GM18520 (cell line): ENCODE measurements around the gene TRIM8.

ENCODE experiments used
- ATAC-seq: cut with Tn5 transposase; IDR thresholded peaks from one replicate; pipeline ENCODE4 v1.9.1; 2021; ENCODE audit not compliant: unreplicated experiment

TRIM8 gene

DNA sequence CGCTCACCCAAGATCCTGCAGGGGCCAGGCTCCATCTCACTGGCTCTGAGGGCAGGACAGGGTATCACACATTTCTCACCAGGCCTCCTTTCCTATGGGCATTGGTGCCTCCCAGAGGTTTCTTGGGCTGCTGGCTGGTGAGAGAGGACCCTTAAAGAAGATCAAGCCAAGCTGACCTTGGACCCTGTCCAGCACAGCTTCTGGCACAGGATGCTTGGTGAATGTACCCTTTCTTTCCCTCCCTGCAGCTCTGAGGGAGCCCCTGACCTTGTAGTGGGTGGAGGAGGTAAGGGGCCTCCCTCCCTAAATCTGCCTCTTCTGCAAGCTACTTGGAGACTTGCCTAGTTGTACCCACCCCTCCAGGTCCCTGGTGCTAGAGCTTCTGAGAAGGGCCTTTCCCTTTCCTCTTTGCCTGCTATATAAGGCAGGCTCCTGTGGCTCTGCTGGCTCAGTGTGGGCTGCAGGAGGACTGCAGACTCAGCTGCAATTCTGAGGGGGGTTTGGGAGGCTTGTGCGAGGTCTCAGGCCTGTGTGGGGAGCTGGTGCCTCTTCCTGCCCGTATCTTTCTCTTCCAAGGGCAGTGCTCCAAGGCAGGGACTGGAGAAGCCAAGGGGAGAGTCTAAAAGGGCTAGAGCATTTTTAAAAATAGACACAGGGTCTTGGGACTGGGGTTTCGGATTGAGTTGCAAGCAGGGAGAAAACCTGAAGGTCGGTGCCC is 11.7 kb upstream of the TRIM8 start:
- ATAC-seq = no peak

DNA sequence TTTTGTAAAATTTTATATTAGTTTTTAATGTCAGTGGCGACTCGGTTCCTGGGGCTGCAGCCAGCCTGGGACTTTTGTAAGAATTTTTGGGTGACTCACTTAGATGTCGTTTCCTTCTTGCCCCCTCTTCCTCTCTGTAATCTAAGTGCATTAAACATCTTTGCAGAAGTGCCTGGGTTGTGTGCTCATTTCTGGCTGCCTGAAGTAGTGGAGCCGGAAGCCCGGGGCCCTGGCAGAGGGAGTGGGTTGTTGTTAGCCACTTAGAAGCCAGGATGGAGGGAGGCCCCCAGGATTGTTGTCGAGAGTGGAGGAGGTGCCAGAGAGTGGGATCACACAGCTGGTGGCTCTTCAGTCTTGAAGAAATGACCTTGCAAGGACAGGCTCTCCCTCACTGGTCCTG is 11.0 kb upstream of the TRIM8 start:
- ATAC-seq = no peak

DNA sequence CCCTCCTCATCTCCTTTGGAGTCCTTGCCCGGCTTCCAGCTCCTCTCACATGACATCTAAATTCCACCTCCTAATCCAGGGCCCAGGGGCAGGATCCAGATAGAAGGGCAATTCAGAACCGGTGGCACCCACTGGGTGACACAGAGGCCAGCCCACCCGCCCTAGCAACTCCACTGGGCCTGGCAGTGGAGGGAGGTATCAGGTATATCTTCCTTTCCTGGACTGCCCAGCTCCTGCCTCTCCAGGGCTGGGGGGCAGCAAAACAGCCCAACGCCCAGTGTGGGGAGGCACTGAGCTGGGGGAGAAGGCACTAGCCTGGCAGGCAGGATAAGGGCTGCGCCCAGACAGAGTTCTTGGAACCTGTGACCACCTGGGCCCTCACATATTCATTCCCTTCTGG is 10.4 kb upstream of the TRIM8 start:
- no peak for ATAC-seq

DNA sequence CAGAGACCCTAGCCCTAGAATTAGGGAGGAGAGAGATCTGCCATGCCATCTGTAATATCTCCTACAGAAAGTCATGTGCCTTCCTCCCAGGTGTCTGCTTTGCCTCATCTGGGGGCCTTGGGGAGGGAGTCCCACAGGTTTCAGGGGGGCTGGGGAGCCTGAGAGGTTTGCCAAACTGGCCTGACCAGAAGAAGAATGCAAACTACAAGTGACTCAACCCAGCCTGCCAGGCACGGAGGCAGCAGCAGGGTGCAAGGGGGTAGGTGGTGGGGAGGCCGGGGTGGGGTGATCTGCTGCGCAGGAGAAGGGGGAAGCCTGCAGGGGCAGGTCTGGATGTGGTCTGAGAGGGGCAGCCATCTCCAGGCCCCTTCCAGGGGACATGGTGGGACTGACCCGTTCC is 9.6 kb upstream of the TRIM8 start:
- no peak for ATAC-seq

DNA sequence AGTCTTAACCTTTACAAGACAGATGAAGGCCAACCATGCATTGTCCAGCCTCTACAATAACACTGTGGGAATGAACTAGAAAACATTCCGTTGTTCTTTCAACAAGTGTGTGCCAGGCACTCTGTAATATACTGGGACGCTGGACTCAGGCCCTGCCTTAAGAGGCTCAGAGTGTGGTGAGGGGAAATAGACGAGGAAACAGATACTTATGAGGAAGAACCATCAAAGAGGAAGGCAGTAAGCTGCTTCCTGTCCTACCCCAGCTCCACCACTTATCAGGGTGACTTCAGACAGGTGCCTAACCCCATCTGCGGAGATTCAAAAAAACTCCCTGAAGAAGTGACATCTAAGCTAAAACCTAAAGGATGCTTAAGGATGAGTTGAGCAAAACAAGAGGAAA is 8.9 kb upstream of the TRIM8 start:
- ATAC-seq = no peak

DNA sequence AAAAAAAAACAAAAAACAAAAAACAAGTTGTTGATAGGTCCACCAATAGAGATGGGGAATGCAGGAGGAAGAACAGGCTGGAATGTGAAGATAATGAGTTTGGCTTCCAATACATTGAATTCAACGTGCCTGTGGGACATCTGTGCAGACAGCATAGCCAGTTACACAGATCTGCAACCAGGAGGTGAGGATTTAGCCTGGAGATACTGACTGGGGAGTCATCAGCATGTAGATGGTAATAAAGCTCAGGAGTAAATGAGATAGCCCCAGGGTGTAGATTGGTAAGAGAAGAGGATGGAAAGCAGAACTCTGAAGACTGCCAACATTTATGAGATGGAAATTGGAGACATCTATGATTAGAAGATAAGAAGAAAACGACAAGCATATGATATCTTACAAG is 4.7 kb upstream of the TRIM8 start:
- no peak for ATAC-seq

DNA sequence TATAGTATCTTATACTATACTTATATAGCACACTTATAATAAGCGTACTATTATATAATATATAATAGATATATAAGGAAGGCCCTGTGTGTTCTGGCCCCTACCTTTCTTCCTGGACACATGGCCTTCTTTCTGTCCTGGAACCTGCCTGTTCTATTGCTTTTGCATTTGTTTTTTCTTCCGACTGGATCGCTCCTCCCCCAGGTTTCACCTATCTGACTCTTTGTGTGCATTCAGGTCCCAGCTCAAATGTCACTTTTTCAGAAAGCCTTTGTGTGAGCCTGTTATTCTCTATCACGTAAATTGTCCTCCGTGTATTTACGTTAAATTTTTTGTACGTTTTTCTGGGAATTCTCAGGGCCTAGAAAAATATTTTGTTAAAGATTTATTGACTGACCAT is 2.9 kb upstream of the TRIM8 start:
- ATAC-seq = no peak

DNA sequence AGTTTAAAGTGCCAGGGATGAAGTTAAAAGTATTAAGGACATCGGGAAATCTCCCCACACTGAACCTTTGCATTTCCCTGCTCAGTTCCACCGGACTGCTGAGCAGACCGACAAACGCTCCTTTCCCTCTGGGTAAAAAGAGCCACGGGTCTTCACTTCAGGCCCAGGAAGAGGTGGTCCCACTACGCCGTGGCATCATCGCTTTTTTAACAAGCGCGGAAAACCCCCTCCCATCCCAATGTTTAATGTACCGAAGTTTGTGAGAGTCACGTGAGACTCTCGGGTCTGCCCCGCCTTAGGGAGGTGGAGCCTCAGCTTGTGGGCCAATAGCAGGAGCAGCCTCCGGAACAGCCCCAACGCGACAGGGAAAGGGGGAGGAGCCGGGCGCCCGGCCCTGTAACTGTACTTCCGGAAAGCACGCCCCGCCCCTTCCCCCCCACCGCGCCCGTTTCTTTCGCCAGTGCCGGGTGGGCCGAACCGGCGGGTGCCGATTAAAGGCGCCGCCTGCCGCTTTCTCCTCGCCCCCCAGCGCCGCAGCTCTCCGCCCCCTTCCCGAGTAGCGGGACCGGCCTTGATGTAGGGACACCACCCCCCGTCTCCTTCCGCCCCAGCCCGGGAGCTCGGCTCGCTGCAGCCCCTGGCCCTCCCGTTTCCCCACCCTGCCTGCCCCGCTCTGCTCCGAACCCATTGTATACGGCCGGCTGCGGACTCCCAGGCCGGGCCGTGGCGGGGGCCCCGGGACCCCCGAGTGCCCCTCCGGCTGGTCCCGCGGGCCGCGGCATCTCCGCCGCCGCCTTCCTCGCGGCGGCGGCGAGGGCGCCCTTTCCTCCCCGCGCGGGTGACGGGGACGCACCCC is 2.2 kb upstream of the TRIM8 start:
- ATAC-seq = peak; percentile 41

DNA sequence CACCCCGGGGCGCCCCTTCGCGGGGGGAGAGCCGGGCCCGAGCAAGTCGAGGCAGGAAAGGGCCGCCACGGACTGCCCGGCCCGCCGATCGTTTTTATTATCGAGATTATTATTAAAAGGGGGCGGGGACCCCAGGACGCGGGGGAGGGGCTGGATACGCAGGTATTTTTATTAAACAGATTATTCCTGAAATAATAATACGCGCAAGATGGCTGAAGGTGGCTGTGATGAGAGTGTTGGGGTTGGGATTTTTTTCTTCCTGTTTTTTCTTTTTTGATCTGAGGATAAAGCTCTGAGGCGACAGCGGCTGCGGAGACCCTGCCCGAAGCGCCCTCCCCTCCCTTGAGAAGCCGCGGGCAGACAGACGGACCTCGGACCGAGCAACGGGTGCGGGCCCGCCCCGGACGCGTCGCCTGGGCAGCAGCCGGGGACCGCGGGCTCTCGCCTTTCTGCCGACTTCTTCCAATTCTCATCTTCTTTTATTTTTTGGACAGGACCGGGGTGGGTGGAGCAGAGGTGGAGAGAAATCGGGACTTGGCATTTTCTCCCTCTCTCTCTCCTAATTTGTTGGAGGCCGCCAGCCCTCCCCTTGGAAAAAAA is 1.4 kb upstream of the TRIM8 start:
- ATAC-seq = no peak

DNA sequence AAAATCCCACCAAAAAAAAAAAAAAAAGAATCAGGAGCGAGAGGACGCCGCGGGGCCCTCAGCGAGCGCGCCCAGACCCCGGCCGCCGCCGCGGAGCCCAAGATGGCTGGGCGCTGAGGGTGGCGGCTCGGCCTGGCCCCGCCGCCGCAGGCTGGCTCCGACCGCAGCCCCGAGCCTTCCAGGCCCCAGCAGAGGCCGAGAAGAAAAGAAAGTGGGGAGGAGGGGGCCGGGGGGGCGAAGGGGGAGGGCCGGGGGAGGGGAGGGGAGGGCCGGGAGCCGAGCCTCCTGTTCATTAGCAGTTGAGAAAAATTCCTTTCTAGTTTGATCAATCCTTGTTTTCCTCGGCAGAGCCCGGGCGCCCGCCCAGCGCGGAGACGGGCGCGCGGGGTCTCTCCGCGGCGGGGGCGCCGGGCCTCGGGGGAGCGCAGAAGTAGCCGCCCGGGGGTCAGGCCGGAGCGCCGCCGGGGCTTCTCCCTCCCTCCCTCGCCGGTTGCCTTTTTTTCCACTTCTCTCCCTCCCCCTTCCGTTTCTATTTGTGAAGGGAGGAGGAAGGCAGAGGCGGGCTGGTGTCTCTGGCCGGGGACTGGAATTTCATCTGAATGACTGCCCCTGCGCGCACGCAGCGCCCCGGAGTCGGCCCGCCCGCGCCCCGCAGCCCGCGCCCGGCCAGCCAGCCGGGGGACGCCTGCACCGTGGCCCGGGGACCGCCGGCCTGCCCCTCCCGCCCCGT is 778 bp upstream of the TRIM8 start:
- no peak for ATAC-seq

DNA sequence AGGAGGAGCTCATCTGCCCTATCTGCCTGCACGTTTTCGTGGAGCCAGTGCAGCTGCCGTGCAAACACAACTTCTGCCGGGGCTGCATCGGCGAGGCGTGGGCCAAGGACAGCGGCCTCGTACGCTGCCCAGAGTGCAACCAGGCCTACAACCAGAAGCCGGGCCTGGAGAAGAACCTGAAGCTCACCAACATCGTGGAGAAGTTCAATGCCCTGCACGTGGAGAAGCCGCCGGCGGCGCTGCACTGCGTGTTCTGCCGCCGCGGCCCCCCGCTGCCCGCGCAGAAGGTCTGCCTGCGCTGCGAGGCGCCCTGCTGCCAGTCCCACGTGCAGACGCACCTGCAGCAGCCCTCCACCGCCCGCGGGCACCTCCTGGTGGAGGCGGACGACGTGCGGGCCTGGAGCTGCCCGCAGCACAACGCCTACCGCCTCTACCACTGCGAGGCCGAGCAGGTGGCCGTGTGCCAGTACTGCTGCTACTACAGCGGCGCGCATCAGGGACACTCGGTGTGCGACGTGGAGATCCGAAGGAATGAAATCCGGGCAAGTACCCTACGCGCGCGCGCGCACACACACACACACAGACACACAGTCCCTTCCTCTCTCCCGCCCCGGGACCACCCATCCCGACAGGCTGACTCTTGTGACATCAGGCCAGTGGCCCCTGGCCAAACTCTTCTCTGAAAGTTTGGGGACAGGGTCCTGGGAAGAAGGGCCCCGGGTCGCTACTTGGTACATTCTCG is 538 bp downstream of the TRIM8 start:
- no peak for ATAC-seq

DNA sequence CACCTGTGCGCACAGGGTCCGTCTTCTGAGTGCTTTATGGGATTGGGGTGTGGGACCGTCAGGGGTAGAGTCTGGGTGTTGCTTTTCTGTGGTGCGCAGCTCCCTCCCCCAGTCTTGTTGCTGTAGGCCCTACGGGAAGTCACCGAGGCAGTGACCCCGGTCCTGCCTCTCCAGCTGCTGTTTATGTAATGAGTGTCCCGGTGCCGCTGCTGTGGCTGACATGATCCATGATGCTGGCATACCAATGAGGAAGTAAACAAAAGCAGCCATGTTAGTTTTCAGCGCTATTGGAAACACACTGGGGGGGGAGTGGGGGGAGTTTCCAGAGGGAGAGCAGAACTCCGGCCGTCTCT is 1.1 kb downstream of the TRIM8 start:
- ATAC-seq = no peak

DNA sequence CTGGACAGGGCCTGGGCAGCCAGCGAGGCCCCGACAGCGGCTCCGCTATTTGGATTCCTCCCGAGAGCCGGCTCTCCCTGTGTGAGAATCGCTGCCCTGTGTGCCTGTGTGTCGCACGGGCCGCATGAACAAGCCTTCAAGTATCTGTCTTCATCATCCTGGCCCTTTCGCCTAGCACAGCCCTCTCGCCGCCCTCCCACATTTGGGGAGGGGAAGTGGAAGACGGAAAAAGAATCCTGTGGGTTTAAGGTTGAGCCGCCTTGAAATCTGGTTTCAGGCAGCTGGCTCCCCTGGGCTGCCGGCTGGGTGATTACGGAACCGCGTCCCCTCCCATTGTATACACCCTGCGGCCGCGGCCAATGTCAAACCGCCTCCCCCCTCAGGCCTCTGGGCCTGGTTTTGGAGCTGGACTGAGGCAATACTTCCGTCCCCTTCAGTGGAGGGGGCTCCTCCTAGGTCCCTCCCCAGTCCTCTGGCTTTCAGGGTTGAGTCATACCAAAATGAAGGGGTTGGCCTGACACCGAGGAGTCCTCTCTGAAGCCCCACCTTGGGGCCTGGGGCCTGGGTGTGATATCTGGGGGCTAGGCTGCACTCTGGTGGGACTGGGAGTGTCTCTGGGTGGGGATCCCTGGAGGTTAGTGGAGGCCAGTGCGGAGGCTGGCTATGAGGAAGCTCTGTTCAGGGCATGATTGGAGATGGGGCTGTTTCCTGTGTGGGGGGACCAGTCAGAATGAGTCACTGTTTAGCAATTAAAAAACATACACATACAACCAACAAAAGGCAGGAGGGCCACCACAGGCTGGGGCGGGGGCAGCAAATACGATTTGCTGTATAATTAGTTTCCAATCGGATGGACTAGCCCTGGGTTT is 1.7 kb downstream of the TRIM8 start:
- peak; percentile 23 for ATAC-seq

DNA sequence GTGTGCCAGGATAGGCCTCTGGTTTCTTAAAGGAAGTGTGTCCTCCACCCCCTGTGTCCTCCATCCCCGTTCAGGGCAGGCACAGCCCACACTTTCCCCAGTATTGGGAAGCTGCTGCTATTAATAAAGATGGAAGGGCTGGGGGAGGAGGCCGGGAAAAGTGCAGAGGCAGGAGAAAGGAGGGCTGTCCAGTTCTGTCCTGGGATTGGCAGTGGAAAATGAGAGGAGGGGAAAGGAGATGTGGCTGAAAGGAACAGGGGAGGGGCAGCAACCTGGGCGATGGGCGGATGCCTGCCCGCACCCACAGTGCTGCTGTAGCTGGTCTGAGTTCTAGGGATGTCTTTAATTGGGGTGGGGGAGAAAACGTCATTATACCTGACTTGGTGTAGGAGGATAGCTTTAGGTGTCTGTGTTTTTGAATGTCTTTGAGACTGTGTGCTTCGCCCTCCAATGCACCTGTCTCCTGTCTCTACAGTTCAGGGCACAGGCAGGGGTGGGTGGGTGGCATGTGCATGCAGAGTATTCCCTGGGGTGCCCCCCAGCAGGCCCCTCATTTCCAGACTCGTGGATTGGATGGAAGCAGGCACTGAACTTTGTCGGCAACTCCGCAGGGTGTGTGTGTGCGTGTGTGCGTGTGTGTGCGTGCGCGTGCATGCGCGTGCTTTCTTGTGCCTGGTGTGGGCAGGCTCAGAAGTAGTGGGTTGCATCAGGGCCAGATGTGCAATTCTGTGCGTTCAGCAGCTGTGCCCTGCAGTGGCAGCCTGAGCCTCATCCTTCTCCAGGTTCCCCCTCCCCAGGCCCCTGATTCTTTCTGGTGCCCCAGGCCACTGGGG is 2.5 kb downstream of the TRIM8 start:
- ATAC-seq = no peak

DNA sequence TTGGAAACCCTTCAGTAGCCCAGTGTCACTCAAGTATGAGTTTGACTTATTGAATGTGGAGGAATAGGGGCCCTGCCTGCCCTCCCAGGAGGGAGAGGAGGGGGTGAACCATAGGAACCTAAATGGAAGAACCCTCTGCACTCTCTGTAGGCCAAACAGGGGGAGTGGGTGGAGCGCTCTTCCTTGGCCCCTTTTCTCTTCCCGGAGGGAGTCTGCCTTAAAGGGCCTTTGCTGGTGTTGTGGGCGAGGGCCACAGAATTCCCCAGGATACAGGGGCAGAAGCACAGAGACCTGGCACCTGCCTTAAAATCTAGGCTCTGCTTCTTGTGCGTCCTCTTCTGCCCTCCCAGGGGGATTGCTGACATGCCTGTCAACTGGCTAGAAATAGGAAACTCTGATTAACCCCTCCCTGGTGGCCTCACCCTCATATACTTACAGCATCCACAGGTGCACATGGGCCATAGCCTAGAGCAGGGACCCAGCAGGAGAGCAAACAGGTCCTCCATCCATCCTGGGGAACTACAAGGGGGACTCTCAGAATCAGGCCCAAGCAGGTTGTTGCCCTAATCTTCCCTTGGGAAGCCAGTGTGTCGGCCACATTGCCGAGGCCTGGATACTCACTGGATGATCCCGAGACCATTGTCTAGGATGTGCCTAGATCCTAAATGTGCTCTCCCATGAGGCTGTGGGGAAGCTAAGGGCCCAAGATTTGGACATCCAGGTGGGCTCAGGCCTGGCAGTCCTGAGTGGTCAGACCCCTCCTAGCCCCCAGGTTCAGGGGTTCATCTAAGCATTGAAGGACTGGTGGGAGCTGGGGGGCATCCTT is 3.4 kb downstream of the TRIM8 start:
- no peak for ATAC-seq

DNA sequence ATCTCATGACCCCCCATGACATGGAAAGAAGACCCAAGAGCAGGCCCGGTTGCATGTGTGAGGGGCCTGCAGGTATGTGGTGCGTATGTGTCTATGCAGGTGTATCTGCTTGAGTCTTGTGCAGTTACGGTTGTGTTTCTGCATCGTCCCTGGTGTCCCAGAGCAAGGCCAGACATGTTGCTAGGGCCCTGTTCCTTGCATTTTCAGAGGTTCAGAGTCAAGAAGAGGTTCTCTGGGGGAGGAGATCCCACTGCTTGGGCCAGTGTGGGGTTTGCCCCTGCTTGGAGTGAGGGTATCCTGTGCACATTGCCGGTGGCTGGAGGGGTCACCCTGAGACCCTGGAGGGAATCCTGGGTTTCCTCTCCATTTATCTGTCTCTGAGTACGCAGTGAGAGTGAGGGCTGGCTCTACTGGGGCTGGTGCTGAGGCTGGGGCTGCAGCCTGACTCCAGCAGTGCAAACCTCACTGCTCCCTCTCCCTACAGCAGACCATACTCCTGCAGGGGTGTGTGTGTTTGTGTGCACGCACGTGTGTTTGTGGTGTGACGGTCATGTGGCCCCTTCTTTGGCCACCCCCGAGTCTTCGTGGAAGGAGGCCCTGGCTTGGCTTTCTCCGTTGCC is 4.1 kb downstream of the TRIM8 start:
- ATAC-seq = no peak

DNA sequence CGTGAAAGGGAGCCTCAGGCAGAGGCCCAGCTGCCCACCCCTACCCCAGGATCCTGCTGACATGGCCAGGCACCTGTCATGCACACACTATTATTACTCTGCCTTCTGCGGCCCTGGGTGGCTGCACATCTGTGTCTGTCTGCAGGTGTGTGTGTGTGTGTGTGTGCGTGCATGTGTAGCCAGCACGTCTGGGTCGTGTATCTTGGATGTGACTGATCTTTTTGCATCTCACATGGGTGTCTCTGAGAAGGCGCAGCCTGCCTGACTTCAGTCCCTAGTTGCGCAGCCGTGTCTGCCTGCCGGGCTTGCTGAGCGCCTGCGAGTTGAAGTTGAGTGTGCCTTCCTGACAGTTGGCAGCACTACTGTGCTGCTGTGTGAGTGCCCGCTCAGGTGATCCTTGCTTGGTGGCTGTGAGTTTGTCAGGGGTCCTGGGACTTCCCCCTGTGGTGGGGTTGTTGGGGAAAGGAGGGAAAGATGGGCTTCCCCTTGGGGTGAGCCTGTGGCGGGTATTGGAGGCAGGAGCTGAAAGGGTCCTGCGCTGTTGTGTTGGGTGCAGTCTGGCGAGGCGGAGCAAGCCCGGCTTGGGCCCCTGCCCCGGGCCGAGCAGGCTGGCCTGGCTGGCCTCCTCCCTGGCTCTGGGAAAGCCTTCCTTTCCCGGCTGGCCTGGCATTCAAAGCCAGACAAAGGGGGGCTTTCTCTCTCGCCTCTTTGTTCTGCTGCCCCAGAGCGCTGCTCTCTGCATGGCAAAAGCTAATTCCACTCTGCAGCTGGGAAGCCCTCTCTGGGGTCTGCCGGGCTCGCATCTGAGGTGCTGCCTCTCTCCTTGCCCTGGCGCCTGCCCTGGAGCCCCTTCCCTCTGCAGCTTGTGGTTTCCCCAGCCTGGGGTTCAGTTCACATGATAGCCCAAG is 4.9 kb downstream of the TRIM8 start:
- ATAC-seq = no peak
